ENCODE results near the gene NHSL2.

NHSL2 gene

GRCh38 chrX:71885099-71885498 is 25.5 kb upstream of the NHSL2 start:
- no peak for TF ChIP-seq CTCF (conservative IDR thresholded peaks at IDR 0.05; ENCODE audit: low read depth, low read length)
- H3K4me3 ChIP-seq (ENCODE audit: low read length) = no peak overlapping the region
- no peak for DNase-seq (ENCODE audit: low read depth)

DNA sequence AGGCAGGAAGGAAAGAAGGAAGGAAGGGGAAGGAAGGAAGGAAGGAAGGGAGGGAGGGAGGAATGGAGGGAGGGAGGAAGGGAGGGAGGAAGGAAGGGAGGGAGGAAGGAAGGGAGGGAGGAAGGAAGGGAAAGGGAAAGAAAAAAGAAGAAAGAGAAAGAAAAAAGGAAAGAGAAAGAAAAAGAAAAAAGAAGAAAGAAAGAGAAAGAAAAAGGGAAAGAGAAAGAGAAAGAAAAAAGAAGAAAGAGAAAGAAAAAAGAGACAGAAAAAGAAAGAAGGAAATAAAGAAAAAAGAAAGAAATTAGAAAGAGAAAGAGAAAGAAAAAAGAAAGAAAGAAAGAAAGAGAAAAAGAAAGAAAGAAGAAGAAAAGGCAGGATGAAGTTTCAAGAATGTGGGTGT is 15.0 kb upstream of the NHSL2 start:
- no peak for TF ChIP-seq CTCF (conservative IDR thresholded peaks at IDR 0.05; ENCODE audit: low read depth, low read length)

DNA sequence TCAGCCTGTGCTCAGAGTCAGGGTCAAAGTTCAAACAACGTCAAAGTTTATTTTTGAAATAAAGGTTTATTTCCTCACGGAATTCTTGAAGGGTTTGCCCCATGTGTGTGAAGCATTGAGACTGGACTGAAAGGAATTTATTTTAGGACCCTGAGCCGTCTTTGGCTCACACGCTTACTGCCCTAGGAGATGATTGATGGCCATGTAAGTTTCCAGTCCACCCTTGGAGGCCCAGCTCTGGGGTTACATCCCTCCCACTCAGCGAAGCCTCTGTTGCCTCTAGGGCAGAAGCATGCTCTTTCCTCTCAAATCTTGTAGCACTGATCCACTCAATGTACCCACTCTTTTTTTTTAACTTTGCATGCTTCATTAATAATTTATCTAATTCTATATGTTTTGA is 4.5 kb upstream of the NHSL2 start:
- no peak for DNase-seq (ENCODE audit: low read depth)
- no peak for TF ChIP-seq CTCF (conservative IDR thresholded peaks at IDR 0.05; ENCODE audit: low read depth, low read length)

More for the DNA sequence above, 15.0 kb upstream of the NHSL2 start:
- no peak overlapping the region for H3K4me3 ChIP-seq (ENCODE audit: low read length)
- no peak for DNase-seq (ENCODE audit: low read depth)

DNA sequence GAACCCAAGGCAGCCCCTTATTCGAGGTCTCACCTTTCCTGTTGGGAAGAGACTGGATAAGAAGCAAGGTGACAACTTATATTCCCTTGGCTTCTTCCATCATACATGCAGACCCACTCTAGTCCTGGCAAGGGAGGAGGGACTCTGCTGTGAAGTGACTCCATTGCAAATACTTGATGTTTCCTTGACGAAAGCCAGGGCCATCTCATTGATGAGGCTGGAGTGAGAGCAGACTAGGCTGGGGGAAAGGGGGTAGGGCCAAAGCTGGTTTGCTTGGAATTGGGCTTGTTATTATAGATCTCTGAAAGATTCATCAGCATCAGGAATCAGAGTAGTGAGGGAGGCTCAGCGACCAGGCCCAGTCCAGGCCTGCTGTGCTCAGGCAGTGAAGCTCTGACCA is 2.3 kb upstream of the NHSL2 start:
- no peak overlapping the region for H3K4me3 ChIP-seq (ENCODE audit: low read length)
- DNase-seq (ENCODE audit: low read depth) = no peak
- TF ChIP-seq CTCF (conservative IDR thresholded peaks at IDR 0.05; ENCODE audit: low read depth, low read length) = no peak

More for the DNA sequence above, 4.5 kb upstream of the NHSL2 start:
- no peak overlapping the region for H3K4me3 ChIP-seq (ENCODE audit: low read length)

- DNase-seq (ENCODE audit: low read depth) = no peak
- peak overlapping the region; percentile 40 for H3K4me3 ChIP-seq (ENCODE audit: low read length)
- TF ChIP-seq CTCF (conservative IDR thresholded peaks at IDR 0.05; ENCODE audit: low read depth, low read length) = peak; percentile 43
These were observed 689 bp upstream of the NHSL2 start for GRCh38 chrX:71909956-71910355.

DNA sequence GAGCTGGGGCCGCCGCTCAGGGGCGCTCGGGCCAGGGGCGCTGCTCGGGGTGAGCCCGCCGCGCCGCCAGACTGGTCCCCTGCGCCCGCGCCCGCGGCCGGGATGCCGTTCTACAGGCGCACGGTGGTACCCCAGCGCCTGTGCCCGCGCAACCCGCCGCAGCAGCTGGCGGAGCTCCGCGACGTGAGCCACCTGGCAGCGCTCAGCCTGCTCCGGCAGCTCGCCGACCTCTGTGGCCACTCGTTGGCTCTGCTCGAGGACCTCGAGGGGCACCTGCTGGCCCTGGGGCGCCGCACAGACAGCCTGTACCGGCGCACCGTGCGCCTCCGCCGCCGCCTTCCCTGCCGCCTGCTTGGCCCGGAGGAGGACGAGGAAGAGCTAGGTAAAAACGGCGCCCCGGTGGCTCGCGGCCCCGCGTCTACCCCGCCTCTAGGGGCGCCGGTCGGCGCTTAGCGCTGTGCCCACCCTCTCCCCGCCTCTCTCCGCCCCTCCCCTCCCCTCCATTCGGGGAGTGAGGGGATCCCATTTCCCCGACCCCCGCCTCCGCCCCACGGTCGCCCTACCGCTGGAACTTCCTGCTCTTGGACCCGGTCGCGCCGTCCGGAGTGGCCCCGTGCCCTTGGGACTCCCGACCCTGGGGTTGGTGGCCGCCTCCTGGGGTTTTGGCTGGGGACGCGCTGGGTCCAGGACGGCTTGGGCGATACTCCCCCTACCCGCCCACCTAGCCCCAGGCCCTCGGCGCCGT is 513 bp downstream of the NHSL2 start:
- DNase-seq (ENCODE audit: low read depth) = no peak
- H3K4me3 ChIP-seq (ENCODE audit: low read length) = peak overlapping the region; percentile 41
- peak; percentile 29 for TF ChIP-seq CTCF (conservative IDR thresholded peaks at IDR 0.05; ENCODE audit: low read depth, low read length)

GRCh38 chrX:71911731-71912050 is 1.0 kb downstream of the NHSL2 start:
- DNase-seq (ENCODE audit: low read depth) = no peak
- TF ChIP-seq CTCF (conservative IDR thresholded peaks at IDR 0.05; ENCODE audit: low read depth, low read length) = no peak
- peak overlapping the region; percentile 41 for H3K4me3 ChIP-seq (ENCODE audit: low read length)

All from retinal pigment epithelial cell (primary cell).